DOHH2 (cell line): Measurements from ENCODE around the gene SPACDR.

ENCODE experiments used
- H3F3A ChIP-seq: fragments of 200-600 bp; sonication (generic), shearing (Covaris generic); 2 replicates; pipeline ENCODE4 v1.6.0; 2016; ENCODE audit warnings: antibody characterized with exemption, mild to moderate bottlenecking; ENCODE audit not compliant: control insufficient read depth, insufficient read depth
- H3K27ac ChIP-seq: fragments of 200-600 bp; sonication (generic); 2 replicates; pipeline ENCODE4 v1.5.1; 2014; ENCODE audit warnings: low read depth, mild to moderate bottlenecking, low read length, moderate library complexity
- H3K27me3 ChIP-seq: fragments of 200-600 bp; sonication (generic); 2 replicates; pipeline ENCODE4 v1.6.1; 2014; ENCODE audit warnings: mild to moderate bottlenecking, low read length, mixed read lengths; ENCODE audit not compliant: control insufficient read depth
- H3K36me3 ChIP-seq: fragments of 200-600 bp; sonication (generic); 2 replicates; pipeline ENCODE4 v1.6.1; 2014; ENCODE audit warnings: mild to moderate bottlenecking, low read length, moderate library complexity, mixed read lengths; ENCODE audit not compliant: control insufficient read depth
- H3K4me1 ChIP-seq: fragments of 200-600 bp; sonication (generic); 2 replicates; pipeline ENCODE4 v1.6.1; 2014; ENCODE audit warnings: mild to moderate bottlenecking, low read length, mixed read lengths; ENCODE audit not compliant: control insufficient read depth
- H3K4me2 ChIP-seq: fragments of 200-600 bp; sonication (generic); 2 replicates; pipeline ENCODE4 v1.6.0; 2014; ENCODE audit warnings: mild to moderate bottlenecking, low read length, moderate library complexity
- H3K4me3 ChIP-seq: fragments of 200-600 bp; sonication (generic); 2 replicates; pipeline ENCODE4 v1.5.1; 2014; ENCODE audit warnings: mild to moderate bottlenecking, low read length, mixed read lengths
- H3K79me2 ChIP-seq: fragments of 200-600 bp; sonication (generic); 2 replicates; pipeline ENCODE4 v1.6.1; 2014; ENCODE audit warnings: mild to moderate bottlenecking, low read length, mixed read lengths; ENCODE audit not compliant: control insufficient read depth
- H3K9me2 ChIP-seq: fragments of 200-600 bp; sonication (generic); replicated peaks from 2 replicates; pipeline ENCODE4 v1.6.1; 2014; ENCODE audit warnings: mild to moderate bottlenecking, low read length, mixed read lengths; ENCODE audit not compliant: control insufficient read depth
- H3K9me3 ChIP-seq: fragments of 200-600 bp; sonication (generic); 2 replicates; pipeline ENCODE4 v1.6.1; 2014; ENCODE audit warnings: antibody characterized with exemption, low read length, mixed read lengths; ENCODE audit not compliant: control insufficient read depth, insufficient read depth
- H4K20me1 ChIP-seq: fragments of 200-600 bp; sonication (generic); 2 replicates; pipeline ENCODE4 v1.6.0; 2014; ENCODE audit warnings: low read depth, mild to moderate bottlenecking, antibody characterized with exemption, low read length, moderate library complexity; ENCODE audit not compliant: control insufficient read depth, insufficient read depth
- EZH2phosphoT487 ChIP-seq: fragments of 200-600 bp; sonication (generic); IDR thresholded peaks from 2 replicates; pipeline ENCODE4 v1.6.1; 2017; ENCODE audit warnings: borderline replicate concordance, mild to moderate bottlenecking, antibody characterized with exemption, low read length, moderate library complexity, mixed read lengths
- TF ChIP-seq, protein P1 (sequence below): fragments of 200-600 bp; sonication (generic); IDR thresholded peaks from one replicate; pipeline ENCODE4 v1.5.1; 2014; ENCODE audit warnings: antibody characterized with exemption, mild to moderate bottlenecking, low read depth, low read length; ENCODE audit not compliant: poor library complexity, severe bottlenecking

The SPACDR gene

DNA sequence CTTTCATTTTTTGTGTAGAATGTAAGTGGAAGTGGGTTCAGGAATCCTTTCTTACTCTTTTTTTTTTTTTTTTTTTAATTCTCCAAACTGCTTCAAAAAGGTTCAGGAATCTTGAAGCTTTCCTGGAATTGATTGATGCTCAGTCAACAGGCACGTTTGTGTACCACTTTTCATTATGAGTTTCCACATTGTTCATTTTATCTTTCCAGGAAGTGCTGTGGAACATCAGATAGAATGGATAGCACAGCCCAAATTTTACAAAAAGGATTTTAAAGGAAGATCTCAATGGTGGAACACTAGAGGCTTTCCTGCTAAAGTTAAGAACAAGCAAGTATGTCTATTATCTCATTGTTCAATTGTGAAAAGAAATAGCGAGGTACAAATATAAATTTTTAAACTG, 25.9 kb downstream of the SPACDR start:
- Histone ChIP-seq H3F3A (peaks cover 30% of the 10 kb centered on the region), H3K79me2 (peaks cover 34% of the 10 kb centered on the region), H4K20me1 (no peaks in the 10 kb centered on the region), H3K4me1 (peaks cover 31% of the 10 kb centered on the region), H3K4me3 (no peak overlapping the region), H3K27me3 (no peaks in the 10 kb centered on the region), H3K9me2 (no peaks in the 10 kb centered on the region), H3K36me3 (peaks cover 30% of the 10 kb centered on the region), H3K9me3 (no peaks in the 10 kb centered on the region), H3K4me2 (no peak overlapping the region), H3K27ac (no peak overlapping the region)
- TF ChIP-seq EZH2phosphoT487 = no peak
- TF ChIP-seq, protein P1, sequence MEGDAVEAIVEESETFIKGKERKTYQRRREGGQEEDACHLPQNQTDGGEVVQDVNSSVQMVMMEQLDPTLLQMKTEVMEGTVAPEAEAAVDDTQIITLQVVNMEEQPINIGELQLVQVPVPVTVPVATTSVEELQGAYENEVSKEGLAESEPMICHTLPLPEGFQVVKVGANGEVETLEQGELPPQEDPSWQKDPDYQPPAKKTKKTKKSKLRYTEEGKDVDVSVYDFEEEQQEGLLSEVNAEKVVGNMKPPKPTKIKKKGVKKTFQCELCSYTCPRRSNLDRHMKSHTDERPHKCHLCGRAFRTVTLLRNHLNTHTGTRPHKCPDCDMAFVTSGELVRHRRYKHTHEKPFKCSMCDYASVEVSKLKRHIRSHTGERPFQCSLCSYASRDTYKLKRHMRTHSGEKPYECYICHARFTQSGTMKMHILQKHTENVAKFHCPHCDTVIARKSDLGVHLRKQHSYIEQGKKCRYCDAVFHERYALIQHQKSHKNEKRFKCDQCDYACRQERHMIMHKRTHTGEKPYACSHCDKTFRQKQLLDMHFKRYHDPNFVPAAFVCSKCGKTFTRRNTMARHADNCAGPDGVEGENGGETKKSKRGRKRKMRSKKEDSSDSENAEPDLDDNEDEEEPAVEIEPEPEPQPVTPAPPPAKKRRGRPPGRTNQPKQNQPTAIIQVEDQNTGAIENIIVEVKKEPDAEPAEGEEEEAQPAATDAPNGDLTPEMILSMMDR = no peak

DNA sequence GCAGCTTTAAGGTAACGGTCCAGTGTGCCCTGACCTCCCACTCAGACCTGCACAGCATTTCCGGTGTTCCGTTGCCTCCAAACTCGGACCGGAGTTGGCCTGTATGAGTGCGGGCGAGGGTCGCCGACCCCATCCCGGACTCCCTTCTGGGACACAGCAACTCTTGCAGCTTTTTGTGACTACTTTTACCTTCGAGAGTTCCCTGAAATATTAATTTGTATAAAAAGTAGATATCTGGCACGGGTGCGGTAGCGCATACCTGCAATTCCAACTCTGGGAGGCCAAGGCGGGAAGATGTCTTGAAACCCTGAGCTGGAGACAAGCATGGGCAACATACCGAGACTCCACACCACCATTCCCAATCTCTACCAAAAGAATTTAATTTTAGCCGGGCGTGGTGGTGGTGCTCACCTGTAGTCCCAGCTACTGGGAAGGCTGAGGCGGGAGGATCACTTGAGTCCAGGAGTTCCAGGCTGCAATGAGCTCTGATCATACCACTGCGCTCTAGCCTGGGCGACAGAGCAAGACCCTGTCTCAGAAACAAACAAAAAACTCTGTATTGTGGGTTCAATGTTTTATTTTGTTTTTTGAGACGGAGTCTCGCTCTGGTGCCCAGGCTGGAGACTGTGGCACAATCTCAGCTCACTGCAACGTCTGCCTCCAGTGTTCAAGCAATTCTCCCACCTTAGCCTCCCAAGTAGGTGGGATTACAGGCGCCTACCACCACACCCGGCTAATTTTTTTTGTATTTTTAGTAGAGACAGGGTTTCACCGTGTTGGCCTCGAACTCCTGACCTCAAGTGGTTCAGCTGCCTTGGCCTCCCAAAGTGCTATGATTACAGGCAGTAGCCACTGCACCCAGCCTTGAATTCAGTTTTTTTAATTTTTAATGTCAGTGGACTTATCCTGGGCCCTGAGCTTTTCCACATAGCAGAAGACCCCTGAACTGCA, 26.6 kb downstream of the SPACDR start:
- Histone ChIP-seq H3K36me3 (peaks cover 37% of the 10 kb centered on the region), H3F3A (peaks cover 34% of the 10 kb centered on the region), H3K79me2 (peaks cover 41% of the 10 kb centered on the region), H3K4me3 (peak overlapping the region; percentile 77), H3K4me2 (peak overlapping the region; percentile 83), H3K27me3 (no peaks in the 10 kb centered on the region), H4K20me1 (no peaks in the 10 kb centered on the region), H3K4me1 (peaks cover 38% of the 10 kb centered on the region), H3K9me2 (no peaks in the 10 kb centered on the region), H3K27ac (peak overlapping the region; percentile 80; the same call in 1 of the 2 replicates), H3K9me3 (no peaks in the 10 kb centered on the region)
- TF ChIP-seq, protein P1 = no peak
- TF ChIP-seq EZH2phosphoT487 = no peak

DNA sequence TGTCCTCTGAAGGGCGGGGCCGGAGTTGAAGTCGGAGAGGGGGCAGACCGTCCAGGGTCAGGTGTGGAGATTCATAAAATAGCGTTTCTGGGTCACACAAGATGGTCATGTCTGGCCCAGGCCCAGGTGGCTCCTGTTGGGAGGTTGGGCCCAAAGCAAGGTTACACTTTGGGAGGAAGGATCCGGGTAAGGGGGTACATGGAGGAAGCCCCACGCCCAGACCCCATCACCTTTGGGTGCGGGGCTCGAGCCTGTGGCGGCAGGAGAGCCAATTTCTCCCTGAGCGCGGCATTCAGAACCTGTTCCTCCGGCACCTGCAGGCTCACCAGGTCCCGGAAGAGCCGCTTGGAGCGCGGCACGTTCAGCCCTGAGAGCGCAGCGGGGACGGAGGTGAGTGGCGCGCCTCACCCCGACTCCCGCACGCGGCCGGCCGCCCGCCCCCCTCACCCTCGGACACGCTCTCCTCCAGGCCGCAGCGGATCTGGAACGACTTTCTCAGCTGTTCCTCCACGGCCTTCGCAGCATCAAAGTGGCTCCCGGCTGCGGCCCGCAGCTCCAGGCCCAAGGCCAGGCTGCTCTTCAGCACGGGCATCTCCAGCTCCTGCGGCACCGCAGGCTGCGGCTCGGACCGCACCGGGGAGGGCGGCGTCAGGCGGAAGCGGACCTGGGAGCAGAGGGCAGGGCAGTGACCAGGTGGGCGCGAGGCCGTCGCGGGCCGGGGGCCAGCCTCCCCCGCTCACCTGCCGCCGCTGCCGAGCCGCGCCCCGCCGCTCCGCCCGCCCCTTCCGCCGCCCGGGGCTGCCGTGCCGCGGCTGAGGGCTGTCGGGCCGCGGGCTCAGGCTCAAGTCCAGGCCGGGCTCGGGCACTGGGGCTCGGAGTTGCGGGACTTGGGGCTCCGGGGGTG, 28.4 kb downstream of the SPACDR start:
- TF ChIP-seq EZH2phosphoT487 = no peak
- TF ChIP-seq, protein P1 = peak; percentile 11
- peaks cover 9% of the 10 kb centered on the region; the same call in 1 of the 2 replicates for H4K20me1 ChIP-seq
- peak overlapping the region; percentile 83 for H3K4me2 ChIP-seq
- H3K27me3 ChIP-seq = no peaks in the 10 kb centered on the region
- H3K9me2 ChIP-seq = no peaks in the 10 kb centered on the region
- H3K79me2 ChIP-seq = peaks cover 59% of the 10 kb centered on the region
- peaks cover 55% of the 10 kb centered on the region for H3K36me3 ChIP-seq
- peak overlapping the region; percentile 77 for H3K4me3 ChIP-seq
- peak overlapping the region; percentile 80 for H3K27ac ChIP-seq
- H3K9me3 ChIP-seq = no peaks in the 10 kb centered on the region
- H3F3A ChIP-seq = peaks cover 52% of the 10 kb centered on the region
- H3K4me1 ChIP-seq = peaks cover 56% of the 10 kb centered on the region
